ENCODE measurements around the gene PCDHGA1. TPM values are rescaled to one million over a fixed set of nuclear protein-coding genes. Genes with fewer than 3 reads are reported as not detected.
A peak's percentile ranks its signal among the peaks of the same experiment; 100 is the strongest.

Gene PCDHGA1
- total RNA-seq (2022) (0.64 and 1.1 TPM in 2 replicates), Bru-seq, nascent RNA (percentile 40 among the genes with signal in this experiment), BruChase-seq, experiment 1, labeled RNA remaining after a 2-hour chase (percentile 45 among the genes with signal in this experiment), BruChase-seq, experiment 2, labeled RNA remaining after a 6-hour chase (percentile 50 among the genes with signal in this experiment)
- long read RNA-seq, full-length matches to known transcripts = 1 of 1 reads
- long read RNA-seq, partial matches to known transcripts = 0 of 1 reads
- long read RNA-seq, other reads (novel, unspliced or antisense) = 0 of 1 reads

- peak in 1 of 2 experiments; percentile 15 for TF ChIP-seq CTCF (IDR thresholded peaks at IDR 0.05; ENCODE audit: insufficient read depth in 1 of 2, low read depth in 1 of 2, low read length in 1 of 2, severe bottlenecking in 1 of 2, unreplicated experiment in 1 of 2)
- Mint-ChIP-seq H3K36me3 (ENCODE audit: insufficient read depth, unreplicated experiment) (no peaks in the 10 kb centered on the region), H3K27ac (ENCODE audit: unreplicated experiment) (no peak within 1 kb of the TSS), H3K4me3 (ENCODE audit: unreplicated experiment) (no peak within 1 kb of the TSS), H3K27me3 (ENCODE audit: insufficient read depth, unreplicated experiment) (no peaks in the 10 kb centered on the region), H3K9me3 (ENCODE audit: unreplicated experiment) (no peaks in the 10 kb centered on the region), H3K4me1 (ENCODE audit: low read depth, unreplicated experiment) (no peaks in the 10 kb centered on the region)
- CTCF ChIA-PET = interaction anchor here (0.7 to 1.1 kb wide), 3 partner anchors 10 to 233 kb away, joined by 3 to 4 read pairs (median 3); partner anchors contain the start of gene TAF7
- no peak within 1 kb of the TSS for H3K4me3 ChIP-seq (ENCODE audit: low read depth, low read length)
- no peak for DNase-seq
- H3K4me1 ChIP-seq = no peaks in the 10 kb centered on the region
- peaks cover 3% of the 10 kb centered on the region; the same call in 1 of the 2 replicates for H3K9me3 ChIP-seq
- POLR2A ChIA-PET = interaction anchor here (1.0 kb wide), 1 partner anchor 10 kb away, joined by 9 read pairs; the partner anchor contains the start of gene TAF7
- intact Hi-C loops (cut with micrococcal nuclease; ENCODE audit: unreplicated experiment) = no loop called here
- no peaks in the 10 kb centered on the region for H3K27me3 ChIP-seq (replicated peaks; ENCODE audit: control insufficient read depth, insufficient read depth, low read length)
- BruUV-seq (replicated peaks) = no TSS peak
- no peaks in the 10 kb centered on the region for H3K36me3 ChIP-seq (ENCODE audit: control insufficient read depth, insufficient read depth, low read length)
These were observed at the start of gene PCDHGA1 for GRCh38 chr5:141330299-141331080. Gene PCDHGA1, plus strand, starts transcription at chr5:141330514.

GRCh38 chr5:141298376-141298775, 31.9 kb upstream of the PCDHGA1 start:
- Histone ChIP-seq H3K9me3 (no peaks in the 10 kb centered on the region; the same call in 1 of the 2 replicates), H3K4me3 (ENCODE audit: low read depth, low read length) (no peak overlapping the region), H3K27me3 (replicated peaks; ENCODE audit: control insufficient read depth, insufficient read depth, low read length) (no peaks in the 10 kb centered on the region), H3K36me3 (ENCODE audit: control insufficient read depth, insufficient read depth, low read length) (no peaks in the 10 kb centered on the region; the same call in 1 of the 2 replicates), H3K4me1 (no peaks in the 10 kb centered on the region)
- H3K27ac Mint-ChIP-seq (ENCODE audit: unreplicated experiment) = no peak overlapping the region
- ChIA-PET CTCF (no interaction called here), POLR2A (no interaction called here)
- peaks cover 23% of the 10 kb centered on the region for H3K9me3 Mint-ChIP-seq (ENCODE audit: unreplicated experiment)
- no peak overlapping the region for H3K4me3 Mint-ChIP-seq (ENCODE audit: unreplicated experiment)
- H3K36me3 Mint-ChIP-seq (ENCODE audit: insufficient read depth, unreplicated experiment) = peaks cover 5% of the 10 kb centered on the region
- intact Hi-C loops (cut with micrococcal nuclease; ENCODE audit: unreplicated experiment) = no loop called here
- no peaks in the 10 kb centered on the region for H3K27me3 Mint-ChIP-seq (ENCODE audit: insufficient read depth, unreplicated experiment)
- no peak for DNase-seq
- BruUV-seq (replicated peaks) = no TSS peak
- H3K4me1 Mint-ChIP-seq (ENCODE audit: low read depth, unreplicated experiment) = no peaks in the 10 kb centered on the region
- no peak for TF ChIP-seq CTCF (IDR thresholded peaks at IDR 0.05; ENCODE audit: insufficient read depth in 1 of 2, low read depth in 1 of 2, low read length in 1 of 2, severe bottlenecking in 1 of 2, unreplicated experiment in 1 of 2)

- H3K36me3 ChIP-seq (ENCODE audit: control insufficient read depth, insufficient read depth, low read length) = no peaks in the 10 kb centered on the region; the same call in 1 of the 2 replicates
- Mint-ChIP-seq H3K4me3 (ENCODE audit: unreplicated experiment) (no peak within 1 kb of the TSS), H3K4me1 (ENCODE audit: low read depth, unreplicated experiment) (no peaks in the 10 kb centered on the region), H3K9me3 (ENCODE audit: unreplicated experiment) (peaks cover 14% of the 10 kb centered on the region), H3K27me3 (ENCODE audit: insufficient read depth, unreplicated experiment) (no peaks in the 10 kb centered on the region), H3K27ac (ENCODE audit: unreplicated experiment) (no peak within 1 kb of the TSS), H3K36me3 (ENCODE audit: insufficient read depth, unreplicated experiment) (no peaks in the 10 kb centered on the region)
- DNase-seq = no peak
- no peak for TF ChIP-seq CTCF (IDR thresholded peaks at IDR 0.05; ENCODE audit: insufficient read depth in 1 of 2, low read depth in 1 of 2, low read length in 1 of 2, severe bottlenecking in 1 of 2, unreplicated experiment in 1 of 2)
- BruUV-seq (replicated peaks) = no TSS peak
- ChIA-PET POLR2A (no interaction called here), CTCF (no interaction called here)
- no peaks in the 10 kb centered on the region for H3K9me3 ChIP-seq
- intact Hi-C loops (cut with micrococcal nuclease; ENCODE audit: unreplicated experiment) = no loop called here
- H3K27me3 ChIP-seq (replicated peaks; ENCODE audit: control insufficient read depth, insufficient read depth, low read length) = no peaks in the 10 kb centered on the region
- no peaks in the 10 kb centered on the region for H3K4me1 ChIP-seq
- no peak within 1 kb of the TSS for H3K4me3 ChIP-seq (ENCODE audit: low read depth, low read length)
These were observed 26.6 kb upstream of the PCDHGA1 start, which contains the start of gene SLC25A2 for GRCh38 chr5:141303756-141304155. Gene SLC25A2, minus strand, starts transcription at chr5:141304049. Its CDS starts 184 bp downstream, at chr5:141303865.
